Measurements from ENCODE around the gene FARP1. TPM values are rescaled to one million over a fixed set of nuclear protein-coding genes. Genes with fewer than 3 reads are reported as not detected.

Gene FARP1
- total RNA-seq, 1 donor from 2014 or later = 128 TPM

GRCh38 chr13:98305670-98306069 lies 162.8 kb downstream of the FARP1 start:
- H3K27me3 Mint-ChIP-seq (ENCODE audit: low read depth, unreplicated experiment) = no peaks in the 10 kb centered on the region

GRCh38 chr13:98307463-98308085 lies 164.7 kb downstream of the FARP1 start:
- peaks cover 45% of the 10 kb centered on the region for H3K79me2 ChIP-seq (ENCODE audit: insufficient read depth, low read length)
- no peaks in the 10 kb centered on the region for H3K27me3 Mint-ChIP-seq (ENCODE audit: low read depth, unreplicated experiment)
- TF ChIP-seq EZH2 (IDR thresholded peaks at IDR 0.05; ENCODE audit: insufficient read depth, low read length) (no peak), CTCF (IDR thresholded peaks at IDR 0.05; ENCODE audit: insufficient read depth, low read depth, low read length) (no peak)
- H3K9me3 Mint-ChIP-seq (ENCODE audit: unreplicated experiment) = peaks cover 2% of the 10 kb centered on the region
- no peak overlapping the region for H3K4me2 ChIP-seq (ENCODE audit: low read length)
- no peak overlapping the region for H3K27ac Mint-ChIP-seq (ENCODE audit: unreplicated experiment)
- no peaks in the 10 kb centered on the region for H3K36me3 ChIP-seq (ENCODE audit: insufficient read depth, low read length)
- H3K36me3 Mint-ChIP-seq (ENCODE audit: low read depth, unreplicated experiment) = peaks cover 9% of the 10 kb centered on the region
- no peak overlapping the region for H3K27ac ChIP-seq (ENCODE audit: low read depth, low read length)
- FAIRE-seq = no peak
- no peaks in the 10 kb centered on the region for H3K27me3 ChIP-seq (ENCODE audit: insufficient read depth, low read length)
- H3K9me3 ChIP-seq (ENCODE audit: insufficient read depth, low read depth, low read length) = no peaks in the 10 kb centered on the region
- no peak for DNase-seq (ENCODE audit: low read depth)
- peaks cover 20% of the 10 kb centered on the region for H4K20me1 ChIP-seq (ENCODE audit: insufficient read depth, low read length)
- H3K4me3 ChIP-seq (ENCODE audit: insufficient read depth, low read depth, low read length) = no peak overlapping the region
- H3K4me1 Mint-ChIP-seq (ENCODE audit: low read depth, unreplicated experiment) = peaks cover 15% of the 10 kb centered on the region
- no peak overlapping the region for H3K9ac ChIP-seq (ENCODE audit: low read length)
- H3K4me3 Mint-ChIP-seq (ENCODE audit: unreplicated experiment) = no peak overlapping the region
- H2AFZ ChIP-seq (ENCODE audit: low read depth, low read length) = no peak overlapping the region
- no peaks in the 10 kb centered on the region for H3K4me1 ChIP-seq (ENCODE audit: insufficient read depth, low read length)

More at GRCh38 chr13:98305670-98306069, 162.8 kb downstream of the FARP1 start:
- Histone ChIP-seq H3K27ac (ENCODE audit: low read depth, low read length) (no peak overlapping the region), H3K27me3 (ENCODE audit: insufficient read depth, low read length) (no peaks in the 10 kb centered on the region), H2AFZ (ENCODE audit: low read depth, low read length) (no peak overlapping the region), H3K9me3 (ENCODE audit: insufficient read depth, low read depth, low read length) (no peaks in the 10 kb centered on the region), H3K4me1 (ENCODE audit: insufficient read depth, low read length) (peaks cover 18% of the 10 kb centered on the region), H3K4me2 (ENCODE audit: low read length) (no peak overlapping the region), H3K36me3 (ENCODE audit: insufficient read depth, low read length) (no peaks in the 10 kb centered on the region), H3K4me3 (ENCODE audit: insufficient read depth, low read depth, low read length) (no peak overlapping the region), H3K79me2 (ENCODE audit: insufficient read depth, low read length) (peaks cover 58% of the 10 kb centered on the region), H4K20me1 (ENCODE audit: insufficient read depth, low read length) (peaks cover 31% of the 10 kb centered on the region), H3K9ac (ENCODE audit: low read length) (no peak overlapping the region)
- peaks cover 7% of the 10 kb centered on the region for H3K36me3 Mint-ChIP-seq (ENCODE audit: low read depth, unreplicated experiment)
- H3K4me3 Mint-ChIP-seq (ENCODE audit: unreplicated experiment) = no peak overlapping the region
- DNase-seq (ENCODE audit: low read depth) = no peak
- H3K4me1 Mint-ChIP-seq (ENCODE audit: low read depth, unreplicated experiment) = peaks cover 27% of the 10 kb centered on the region
- no peak for FAIRE-seq
- H3K9me3 Mint-ChIP-seq (ENCODE audit: unreplicated experiment) = peaks cover 2% of the 10 kb centered on the region
- TF ChIP-seq CTCF (IDR thresholded peaks at IDR 0.05; ENCODE audit: insufficient read depth, low read depth, low read length) = no peak
- no peak for TF ChIP-seq EZH2 (IDR thresholded peaks at IDR 0.05; ENCODE audit: insufficient read depth, low read length)
- no peak overlapping the region for H3K27ac Mint-ChIP-seq (ENCODE audit: unreplicated experiment)

Measured in astrocyte (in vitro differentiated cells and primary cell).